ENCODE data around the gene CD226.

The CD226 gene

DNA sequence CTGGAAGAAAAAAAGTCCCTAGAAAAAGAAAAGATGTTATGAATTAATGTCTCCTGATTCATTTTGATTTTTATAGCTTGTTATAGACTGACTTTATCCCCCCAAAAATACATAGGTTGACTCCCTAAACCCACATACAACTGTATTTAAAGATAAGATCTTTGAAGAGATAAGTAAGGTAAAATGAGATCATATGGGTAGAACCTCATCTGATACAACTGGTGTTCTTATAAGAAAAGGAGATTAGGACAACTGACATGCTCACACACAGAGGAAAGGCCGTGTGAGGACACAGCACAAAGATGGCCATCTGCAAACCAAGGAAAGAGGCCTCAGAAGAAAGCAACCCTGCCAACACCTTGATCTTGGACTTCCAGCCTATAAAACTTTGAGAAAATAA lies 117.5 kb downstream of the CD226 start:
- Histone ChIP-seq H3K9ac (no peak overlapping the region), H3K4me1 (no peaks in the 10 kb centered on the region), H4K20me1 (no peaks in the 10 kb centered on the region), H3K27me3 (no peaks in the 10 kb centered on the region), H3K27ac (no peak overlapping the region), H3K4me3 (no peak overlapping the region), H3K36me3 (no peaks in the 10 kb centered on the region), H3K4me2 (no peak overlapping the region), H3K9me3 (no peaks in the 10 kb centered on the region)
- no peak for TF ChIP-seq Cebpa-rat (IDR thresholded peaks at IDR 0.05)

DNA sequence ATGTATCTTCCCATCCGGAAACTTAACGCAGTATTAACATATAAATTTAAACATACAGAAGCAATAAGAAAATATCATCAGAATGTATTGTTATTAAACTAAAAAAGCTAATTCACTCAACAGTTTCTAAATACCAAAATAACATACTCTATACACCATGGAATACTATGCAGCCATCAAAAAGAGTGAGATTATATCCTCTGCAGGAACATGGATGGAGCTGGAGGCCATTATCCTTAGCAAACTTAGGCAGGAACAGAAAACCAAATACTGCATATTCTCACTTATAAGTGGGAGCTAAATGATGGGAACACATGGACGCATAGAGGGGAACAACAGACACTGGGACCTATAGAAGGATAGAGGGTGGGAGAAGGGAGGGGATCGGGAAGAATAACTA lies 127.1 kb downstream of the CD226 start:
- no peaks in the 10 kb centered on the region for H4K20me1 ChIP-seq
- H3K36me3 ChIP-seq: no peaks in the 10 kb centered on the region
- no peaks in the 10 kb centered on the region for H3K9me3 ChIP-seq
- H3K27ac ChIP-seq: no peak overlapping the region
- no peak overlapping the region for H3K9ac ChIP-seq
- no peak for TF ChIP-seq Cebpa-rat (IDR thresholded peaks at IDR 0.05)
- no peak overlapping the region for H3K4me3 ChIP-seq
- H3K4me1 ChIP-seq: no peaks in the 10 kb centered on the region; the same call in 1 of the 2 replicates
- no peaks in the 10 kb centered on the region for H3K27me3 ChIP-seq
- no peak overlapping the region for H3K4me2 ChIP-seq

DNA sequence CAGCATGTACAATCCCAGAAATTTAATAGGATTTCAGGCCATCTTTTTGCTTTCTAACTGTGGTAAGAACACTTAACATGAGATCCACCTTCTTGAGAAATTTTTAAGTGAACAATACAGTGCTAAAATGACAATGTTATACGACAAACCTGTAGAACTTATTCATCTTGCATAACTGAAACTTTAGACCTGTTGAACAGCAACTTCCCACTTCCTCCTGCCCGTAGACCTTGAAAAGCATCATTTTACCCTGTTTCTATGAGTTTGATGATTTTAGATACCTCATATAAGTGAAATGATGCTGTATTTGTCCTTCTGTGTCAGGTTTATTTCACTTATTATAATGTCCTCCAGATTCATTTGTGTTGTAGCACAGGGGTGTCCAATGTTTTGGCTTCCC lies 128.2 kb downstream of the CD226 start:
- Histone ChIP-seq H3K9ac (no peak overlapping the region), H3K27me3 (no peaks in the 10 kb centered on the region), H3K9me3 (no peaks in the 10 kb centered on the region), H3K36me3 (no peaks in the 10 kb centered on the region), H3K27ac (no peak overlapping the region), H3K4me3 (no peak overlapping the region), H4K20me1 (no peaks in the 10 kb centered on the region), H3K4me1 (peaks cover 10% of the 10 kb centered on the region), H3K4me2 (no peak overlapping the region)
- TF ChIP-seq Cebpa-rat (IDR thresholded peaks at IDR 0.05): no peak

DNA sequence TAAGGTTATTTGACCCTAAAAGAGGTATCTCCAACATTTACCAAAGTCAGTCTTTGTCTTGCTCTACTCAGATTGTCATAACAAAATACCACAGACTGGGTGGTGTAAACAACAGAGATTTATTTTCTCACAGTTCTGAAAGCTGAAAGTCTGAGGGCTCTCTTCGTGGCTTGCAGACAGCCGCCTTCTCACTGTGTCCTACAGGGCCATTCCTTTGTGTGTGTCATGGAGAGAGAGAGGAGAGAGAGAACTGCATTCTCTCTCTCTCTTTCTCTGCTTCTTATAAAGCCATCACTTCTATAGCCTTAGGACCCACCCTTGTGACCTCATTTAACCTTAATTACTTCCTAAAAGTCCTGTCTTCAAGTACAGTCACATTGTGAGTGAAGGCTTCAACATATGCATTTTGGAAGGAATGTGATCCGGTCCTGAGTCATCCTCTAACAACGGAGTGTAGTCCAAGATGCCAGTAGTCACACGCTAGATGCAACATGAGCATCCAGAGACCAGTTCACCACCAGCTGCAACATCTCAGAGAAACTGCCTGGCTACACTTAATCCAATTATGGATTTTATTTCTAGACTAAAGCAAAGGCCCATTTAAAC lies 130.2 kb downstream of the CD226 start:
- Histone ChIP-seq H4K20me1 (no peaks in the 10 kb centered on the region), H3K9ac (no peak overlapping the region)
- no peak for TF ChIP-seq Cebpa-rat (IDR thresholded peaks at IDR 0.05)

DNA sequence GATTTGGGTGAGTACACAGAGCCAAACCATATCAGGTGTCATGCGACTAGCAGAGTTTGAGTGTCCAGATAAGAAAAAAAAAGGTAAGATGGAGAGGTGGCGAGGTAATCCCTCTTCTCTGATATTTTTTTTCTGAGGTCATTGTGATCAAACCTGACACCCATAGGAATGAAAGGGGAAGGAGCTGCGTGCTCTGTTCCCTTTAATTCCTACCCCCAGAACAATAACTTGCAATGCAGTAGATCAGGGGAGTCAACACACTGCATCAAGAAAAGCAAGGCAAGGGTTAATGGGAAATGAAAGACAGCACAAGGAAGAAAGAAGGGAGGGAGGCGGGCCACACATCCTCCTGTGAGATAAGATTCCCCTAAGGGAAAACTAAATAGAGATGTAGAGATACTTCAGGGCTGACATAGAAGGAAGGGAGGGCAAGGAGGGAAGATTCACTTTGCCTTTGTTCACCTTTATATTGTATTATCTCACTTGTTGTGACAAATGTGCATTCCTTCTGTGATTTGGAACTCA lies 132.8 kb downstream of the CD226 start:
- Histone ChIP-seq H3K4me3 (no peak overlapping the region), H3K9me3 (no peaks in the 10 kb centered on the region), H3K27ac (no peak overlapping the region), H3K4me2 (peak overlapping the region; percentile 23), H3K27me3 (no peaks in the 10 kb centered on the region), H3K36me3 (no peaks in the 10 kb centered on the region), H3K4me1 (peaks cover 12% of the 10 kb centered on the region), H3K9ac (no peak overlapping the region), H4K20me1 (no peaks in the 10 kb centered on the region)
- no peak for TF ChIP-seq Cebpa-rat (IDR thresholded peaks at IDR 0.05)

More for the DNA sequence above, 130.2 kb downstream of the CD226 start:
- no peak overlapping the region for H3K4me2 ChIP-seq
- no peaks in the 10 kb centered on the region for H3K27me3 ChIP-seq
- no peak overlapping the region for H3K27ac ChIP-seq
- peaks cover 12% of the 10 kb centered on the region for H3K4me1 ChIP-seq
- H3K36me3 ChIP-seq: no peaks in the 10 kb centered on the region
- H3K9me3 ChIP-seq: no peaks in the 10 kb centered on the region
- no peak overlapping the region for H3K4me3 ChIP-seq

DNA sequence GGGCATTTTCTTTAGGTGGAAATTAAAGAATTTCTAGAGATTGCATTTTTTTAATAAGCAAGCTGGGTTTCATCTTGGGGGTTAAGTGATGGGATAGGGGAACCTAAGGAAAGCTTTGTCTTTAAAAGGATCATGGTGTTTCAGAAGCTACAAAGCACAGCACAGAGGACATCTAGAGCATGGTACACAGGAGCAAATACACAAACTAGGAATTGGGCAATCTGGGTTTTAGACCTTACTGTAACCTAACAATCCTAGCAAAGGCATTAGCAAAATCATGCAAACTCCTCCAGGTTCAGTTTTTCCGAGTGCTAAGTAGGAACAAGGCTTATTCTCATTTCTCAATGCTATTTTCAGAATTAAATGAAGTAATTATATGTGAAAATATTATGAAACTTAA lies 134.1 kb downstream of the CD226 start:
- no peak overlapping the region for H3K9ac ChIP-seq
- no peak overlapping the region for H3K4me3 ChIP-seq
- H3K4me2 ChIP-seq: no peak overlapping the region
- peaks cover 12% of the 10 kb centered on the region for H3K4me1 ChIP-seq
- H4K20me1 ChIP-seq: no peaks in the 10 kb centered on the region
- no peaks in the 10 kb centered on the region for H3K9me3 ChIP-seq
- H3K27ac ChIP-seq: no peak overlapping the region
- no peaks in the 10 kb centered on the region for H3K27me3 ChIP-seq
- TF ChIP-seq Cebpa-rat (IDR thresholded peaks at IDR 0.05): no peak
- no peaks in the 10 kb centered on the region for H3K36me3 ChIP-seq

DNA sequence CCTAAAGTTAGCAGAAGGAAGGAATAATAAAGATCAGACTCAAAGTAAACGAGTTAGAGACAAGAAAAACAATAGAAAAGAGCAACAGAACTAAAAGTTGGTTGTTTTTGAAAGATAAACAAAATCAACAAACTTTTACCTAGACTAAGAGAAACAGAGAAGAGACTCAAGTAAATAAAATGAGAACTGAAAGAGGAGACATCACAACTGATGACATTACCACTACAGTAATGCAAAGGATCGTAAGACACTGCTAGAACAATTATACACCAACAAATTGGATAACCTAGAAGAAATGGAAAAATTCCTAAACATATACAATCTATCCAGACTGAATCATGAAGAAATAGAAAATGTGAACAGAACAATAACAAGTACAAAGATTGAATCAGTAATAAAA lies 139.3 kb downstream of the CD226 start:
- Histone ChIP-seq H4K20me1 (no peaks in the 10 kb centered on the region), H3K4me2 (no peak overlapping the region), H3K36me3 (no peaks in the 10 kb centered on the region), H3K9ac (no peak overlapping the region), H3K4me1 (no peaks in the 10 kb centered on the region), H3K9me3 (no peaks in the 10 kb centered on the region), H3K27me3 (no peaks in the 10 kb centered on the region), H3K27ac (no peak overlapping the region), H3K4me3 (no peak overlapping the region)
- no peak for TF ChIP-seq Cebpa-rat (IDR thresholded peaks at IDR 0.05)

DNA sequence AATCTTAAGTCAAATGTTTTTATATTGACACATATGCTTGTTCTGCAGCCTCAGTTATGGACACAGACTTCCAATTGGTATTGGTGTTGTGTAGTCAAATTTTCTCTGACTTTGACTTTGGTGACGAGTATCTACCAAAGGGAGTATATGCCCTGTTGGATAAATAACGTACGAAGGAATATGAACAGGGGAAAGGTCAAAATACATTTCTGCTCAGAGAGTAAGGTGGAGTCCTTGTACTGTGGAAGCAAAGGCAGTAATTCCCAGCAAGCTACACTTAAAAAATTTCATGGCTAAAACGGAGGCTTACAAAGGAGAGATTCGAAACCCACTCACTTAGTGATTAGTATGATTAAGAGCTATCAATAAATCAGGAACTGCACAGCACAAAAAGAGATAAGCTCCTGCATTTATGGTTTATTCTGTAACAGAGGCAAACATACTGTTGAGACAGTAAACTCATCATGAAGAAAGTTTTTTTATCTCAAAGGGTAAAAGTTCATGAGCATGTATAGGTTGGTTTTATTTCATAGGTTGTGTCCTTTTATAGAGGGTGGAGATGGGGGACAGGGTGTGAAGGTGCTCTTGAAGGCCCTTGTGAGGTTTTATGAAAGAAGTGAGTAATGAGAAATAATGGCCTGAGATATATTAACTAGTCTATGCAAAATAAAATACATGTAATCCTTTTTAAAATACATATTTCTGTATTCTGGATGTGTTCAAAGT lies 142.7 kb downstream of the CD226 start:
- TF ChIP-seq Cebpa-rat (IDR thresholded peaks at IDR 0.05): no peak

More for the DNA sequence above, 142.7 kb downstream of the CD226 start:
- Histone ChIP-seq H3K4me1 (no peaks in the 10 kb centered on the region), H3K27me3 (no peaks in the 10 kb centered on the region), H3K9ac (no peak overlapping the region), H3K4me2 (no peak overlapping the region), H4K20me1 (no peaks in the 10 kb centered on the region), H3K27ac (no peak overlapping the region), H3K9me3 (no peaks in the 10 kb centered on the region), H3K36me3 (no peaks in the 10 kb centered on the region), H3K4me3 (no peak overlapping the region)

All from BLaER1 (cell line).